ENCODE measurements around the gene HLCS.

GRCh38 chr21:36923270-36923669, 43.2 kb downstream of the HLCS start:
- TF ChIP-seq POLR2A (IDR thresholded peaks at IDR 0.05): no peak
- no peak for TF ChIP-seq POLR2AphosphoS5 (IDR thresholded peaks at IDR 0.05)
- no peak for TF ChIP-seq CTCF (IDR thresholded peaks at IDR 0.05)

All from breast epithelium (tissue), 3 donors.